Lower leg skin (tissue), 3 donors: ENCODE data around the gene PRKAA2.

Source experiments
- CTCF ChIP-seq, 3 donors: fragments of 450-650 bp; IDR thresholded peaks; one replicate each; pipeline ENCODE4 v1.5.1; 2016; ENCODE audit warnings: antibody characterized with exemption in 3 of 3, mild to moderate bottlenecking in 3 of 3, moderate library complexity in 2 of 3
- POLR2A ChIP-seq, 2 donors: fragments of 450-650 bp; IDR thresholded peaks; one replicate each; pipeline ENCODE4 v1.6.1; 2016 to 2017; ENCODE audit warnings: antibody characterized with exemption in 2 of 2, mild to moderate bottlenecking in 1 of 2, moderate library complexity in 1 of 2

DNA sequence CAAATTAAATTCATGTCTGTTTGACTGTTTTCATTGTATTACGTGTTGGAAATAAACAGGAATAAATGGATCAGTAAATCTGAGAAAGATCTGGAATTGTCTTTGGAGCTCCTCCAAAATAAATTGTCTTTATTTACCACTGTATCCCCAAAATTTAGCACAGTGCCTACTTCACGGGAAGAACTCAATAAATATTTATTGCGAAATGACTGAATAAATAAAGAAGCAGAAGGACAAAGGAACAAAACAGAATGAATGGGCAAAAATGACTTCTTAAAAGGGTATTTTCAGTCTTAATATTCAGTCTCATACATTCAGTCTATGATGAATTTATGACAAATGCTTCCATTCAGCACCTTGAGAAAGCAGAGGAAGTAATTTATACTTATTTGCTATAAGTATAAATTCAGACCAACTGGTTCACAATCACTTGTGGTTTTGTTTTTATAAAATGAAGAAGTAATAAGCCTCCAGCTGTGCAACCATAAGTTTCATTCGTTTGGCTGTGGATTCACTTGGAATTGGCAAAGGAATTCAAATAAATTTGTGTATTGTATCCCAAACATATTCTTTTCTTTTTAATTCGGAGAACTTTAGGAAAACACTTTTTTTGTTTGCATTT, 19.2 kb upstream of the PRKAA2 start:
- TF ChIP-seq CTCF (IDR thresholded peaks at IDR 0.05) (no peak), POLR2A (IDR thresholded peaks at IDR 0.05) (no peak)
